HG03575 (cell line): ENCODE measurements around the gene TRMT44.
"Not testable (repeated sequence)": the region's sequence is repeated elsewhere in the genome, so short reads cannot be mapped to it uniquely, and the experiment has no call there.

ENCODE experiments used
- ATAC-seq: cut with Tn5 transposase; IDR thresholded peaks from one replicate; pipeline ENCODE4 v1.9.1; 2021; ENCODE audit not compliant: unreplicated experiment, insufficient number of reproducible peaks, low FRiP score; ENCODE audit errors: extremely low read depth

Gene TRMT44

GRCh38 chr4:8506006-8506372 is 65.4 kb downstream of the TRMT44 start:
- ATAC-seq = no peak

- ATAC-seq = no peak
Observed at GRCh38 chr4:8506373-8507195, 66.0 kb downstream of the TRMT44 start.

GRCh38 chr4:8507196-8507570 is 66.6 kb downstream of the TRMT44 start:
- no peak for ATAC-seq

DNA sequence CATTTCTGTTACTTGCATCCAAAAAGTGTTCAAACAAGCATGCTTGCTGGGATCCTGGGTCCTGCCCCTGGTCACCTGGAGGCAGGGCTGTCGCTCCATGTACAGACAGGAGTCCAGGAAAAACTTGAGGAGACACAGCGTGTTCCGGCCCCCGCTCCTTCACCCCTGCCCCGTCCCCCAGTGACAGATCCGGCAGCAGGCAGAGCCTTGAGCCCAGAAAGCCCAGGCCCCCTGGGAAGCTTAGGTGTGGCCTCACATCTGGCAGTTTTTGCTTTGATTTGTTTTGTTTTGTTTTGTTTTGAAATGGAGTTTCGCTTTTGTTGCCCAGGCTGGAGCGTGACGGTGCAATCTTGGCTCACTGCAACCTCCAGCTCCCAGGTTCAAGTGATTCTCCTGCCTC is 67.0 kb downstream of the TRMT44 start:
- no peak for ATAC-seq

GRCh38 chr4:8508266-8508665 is 67.7 kb downstream of the TRMT44 start:
- no peak for ATAC-seq

DNA sequence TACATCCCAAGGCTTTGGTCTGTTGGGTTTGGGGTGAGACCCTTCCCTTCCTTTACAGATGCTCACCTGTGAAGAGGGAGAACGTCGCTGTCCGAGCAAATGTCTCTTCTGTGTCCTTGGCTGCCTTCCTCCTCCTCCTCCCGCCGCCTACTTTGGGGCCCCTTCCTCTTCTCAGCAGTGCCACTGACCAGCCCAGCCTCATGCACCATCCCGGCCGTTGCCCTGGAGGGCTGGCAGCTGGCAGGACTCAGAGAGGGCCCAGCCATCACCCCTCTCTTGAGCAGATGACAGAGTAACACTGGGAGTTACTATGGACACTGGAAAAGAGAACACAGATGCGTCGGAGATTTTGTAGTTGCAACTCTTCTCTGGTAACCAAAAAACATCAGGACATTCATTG is 68.2 kb downstream of the TRMT44 start:
- ATAC-seq = no peak

DNA sequence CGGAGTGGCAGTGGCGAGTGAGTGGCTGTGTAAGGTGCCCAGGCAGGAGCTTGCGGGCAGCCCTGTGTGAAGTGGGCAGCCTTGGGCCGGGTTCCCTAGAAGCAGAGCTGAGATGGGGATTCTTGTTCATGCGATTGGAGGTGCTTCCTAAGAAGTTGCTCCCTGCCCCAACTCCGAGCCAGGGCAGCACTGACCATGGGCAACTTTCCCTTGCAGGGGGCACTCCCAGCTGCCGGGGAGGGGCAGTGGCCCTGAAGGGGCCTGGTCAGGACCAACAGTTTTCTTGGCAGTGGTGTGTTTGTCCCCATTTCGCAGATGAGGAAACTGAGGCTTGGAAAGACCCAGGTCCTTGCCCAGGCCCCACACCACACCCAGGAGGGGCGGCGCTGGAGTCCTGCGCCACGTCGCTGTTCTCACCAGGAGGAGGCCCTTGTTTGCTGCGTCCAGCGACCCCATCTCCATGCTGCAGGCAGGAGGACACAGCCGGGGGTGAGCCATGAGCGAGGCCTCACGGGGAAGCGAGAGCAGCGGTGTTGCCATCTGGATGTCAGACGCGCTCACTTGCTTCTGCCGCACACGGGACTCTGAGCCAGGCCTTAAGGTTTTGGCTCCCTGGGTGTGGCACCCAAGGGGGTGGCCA is 68.9 kb downstream of the TRMT44 start:
- ATAC-seq = no peak

DNA sequence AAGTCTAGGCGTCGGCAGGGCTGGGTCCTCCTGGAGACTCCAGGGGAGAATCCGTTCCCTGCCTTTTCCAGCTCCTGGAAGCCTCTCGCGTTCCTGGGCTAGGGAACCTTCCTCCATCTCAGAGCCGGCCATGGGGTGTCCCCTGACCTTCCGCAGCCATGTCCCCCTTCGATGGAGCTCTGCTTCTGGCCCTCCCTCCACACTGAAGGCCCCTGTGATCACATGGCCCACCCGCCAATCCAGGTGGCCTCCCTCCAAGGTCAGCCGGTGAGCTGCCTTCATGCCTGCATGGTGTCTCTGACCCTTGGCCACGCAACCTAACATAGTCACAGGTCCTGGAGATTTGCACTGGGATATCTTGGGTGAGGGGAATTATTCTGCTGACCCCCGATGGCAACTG is 69.6 kb downstream of the TRMT44 start:
- ATAC-seq = no peak

DNA sequence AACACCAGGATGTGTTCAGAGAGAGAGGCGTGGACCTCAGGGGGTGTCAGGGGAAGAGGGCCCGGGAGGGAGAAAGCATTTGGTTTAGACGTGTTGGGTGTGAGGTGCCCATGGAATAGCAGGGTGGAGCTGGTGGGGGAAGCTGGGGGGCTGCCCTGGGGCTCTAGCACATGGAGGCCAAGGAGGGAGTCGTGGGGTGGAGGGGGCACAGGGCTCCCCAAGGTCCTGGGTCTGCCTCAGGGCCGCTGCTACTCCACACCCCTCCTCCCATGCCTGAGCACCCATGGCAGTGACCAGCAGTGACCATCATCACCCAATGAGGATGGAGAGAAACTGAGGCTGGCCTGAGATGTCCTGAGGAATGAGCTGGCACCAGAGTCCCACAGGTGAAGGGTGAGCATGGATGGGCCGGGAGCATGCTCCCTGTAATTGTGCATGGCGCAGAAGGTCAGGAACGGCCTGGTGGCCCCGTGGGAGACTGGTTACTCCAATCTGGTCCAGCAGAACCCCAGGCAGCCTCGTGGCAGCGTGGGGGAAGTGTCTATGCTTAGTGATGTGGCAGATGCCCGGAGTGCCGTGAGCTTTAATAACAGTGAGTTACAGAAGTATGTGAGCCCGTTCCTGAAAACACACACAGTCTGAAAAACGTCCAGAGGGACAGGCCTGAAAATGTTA is 70.2 kb downstream of the TRMT44 start:
- ATAC-seq = no peak

- no peak for ATAC-seq
Observed at GRCh38 chr4:8512510-8512909, 71.9 kb downstream of the TRMT44 start.

DNA sequence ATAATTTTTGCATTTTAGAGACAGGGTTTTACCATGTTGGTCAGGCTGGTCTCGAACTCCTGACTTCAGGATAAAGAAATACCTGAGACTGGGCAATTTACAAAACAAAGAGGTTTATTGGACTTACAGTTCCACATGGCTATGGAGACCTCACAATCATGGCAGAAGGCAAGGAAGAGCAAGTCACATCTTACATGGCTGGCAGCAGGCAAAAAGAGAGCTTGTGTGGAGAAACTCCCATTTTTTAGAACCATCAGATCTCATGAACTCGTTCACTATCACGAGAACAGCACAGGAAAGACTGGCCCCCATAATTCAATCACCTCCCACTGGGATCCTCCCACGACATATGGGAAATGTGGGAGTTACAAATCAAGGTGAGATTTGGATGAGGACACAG is 72.5 kb downstream of the TRMT44 start:
- not testable (repeated sequence) for ATAC-seq

GRCh38 chr4:8513931-8514330 is 73.4 kb downstream of the TRMT44 start:
- no peak for ATAC-seq

DNA sequence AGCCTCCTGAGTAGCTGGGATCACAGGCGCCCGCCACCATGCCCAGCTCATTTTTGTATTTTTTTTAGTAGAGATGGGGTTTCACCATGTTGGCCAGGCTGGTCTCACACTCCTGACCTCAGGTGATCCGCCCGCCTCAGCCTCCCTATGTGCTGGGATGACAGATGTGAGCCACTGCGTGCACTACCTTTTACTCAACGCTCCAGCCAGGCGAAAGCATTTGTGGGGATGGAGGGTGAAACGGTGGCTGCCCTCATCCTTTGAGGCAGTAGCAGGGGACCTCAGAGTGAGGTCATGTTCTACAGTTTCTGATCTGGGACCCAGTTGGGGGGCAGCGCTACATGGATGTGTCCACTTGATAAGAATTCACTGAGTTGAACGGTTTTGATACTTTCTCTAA is 73.8 kb downstream of the TRMT44 start:
- no peak for ATAC-seq

- no peak for ATAC-seq
Observed at GRCh38 chr4:8515316-8516060, 74.9 kb downstream of the TRMT44 start.

DNA sequence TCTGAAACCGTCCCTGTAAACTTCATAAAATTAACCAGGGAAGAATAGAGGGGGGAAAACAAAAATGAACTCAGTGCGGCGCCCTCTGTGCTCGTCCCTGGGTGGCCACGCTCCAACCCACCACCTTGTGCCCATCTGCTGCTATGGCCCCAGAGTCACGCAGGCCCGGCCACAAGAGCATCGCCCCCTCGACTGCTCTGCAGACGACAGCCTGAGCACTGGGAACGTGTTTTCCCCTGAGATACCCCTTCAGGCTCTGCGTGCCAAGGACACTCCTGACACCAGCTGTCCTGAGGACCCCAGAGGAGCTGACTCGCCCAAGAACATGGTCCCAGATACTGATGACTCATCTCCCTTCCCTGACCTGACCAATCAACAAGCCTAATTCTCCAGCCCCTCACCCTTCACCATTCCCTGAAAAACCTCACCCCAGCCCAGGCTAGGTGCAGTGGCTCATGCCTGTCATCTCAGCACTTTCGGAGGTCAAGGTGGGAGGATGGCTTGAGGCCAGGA is 75.5 kb downstream of the TRMT44 start:
- ATAC-seq = no peak

- no peak for ATAC-seq
Observed at GRCh38 chr4:8516996-8517550, 76.5 kb downstream of the TRMT44 start.

DNA sequence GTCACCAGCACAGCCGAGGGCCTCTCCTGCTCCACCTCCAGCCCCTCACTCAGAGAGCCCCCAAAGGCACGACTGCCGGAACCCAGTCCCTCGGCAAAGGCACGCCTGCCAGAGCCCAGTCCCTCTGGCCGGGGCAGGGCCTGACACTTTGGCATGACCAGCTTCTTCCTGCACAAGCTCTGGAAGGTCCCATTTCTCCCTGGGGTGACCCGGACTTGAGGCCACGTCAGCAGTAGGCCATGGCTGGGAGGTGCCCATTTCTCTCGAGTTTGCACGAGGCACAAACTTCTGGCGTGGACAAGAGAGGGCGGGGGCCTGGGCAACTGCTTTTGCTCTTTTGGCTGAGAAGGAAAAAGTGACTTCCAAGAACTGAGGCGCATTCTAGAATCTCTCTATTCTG is 77.4 kb downstream of the TRMT44 start:
- ATAC-seq = no peak

DNA sequence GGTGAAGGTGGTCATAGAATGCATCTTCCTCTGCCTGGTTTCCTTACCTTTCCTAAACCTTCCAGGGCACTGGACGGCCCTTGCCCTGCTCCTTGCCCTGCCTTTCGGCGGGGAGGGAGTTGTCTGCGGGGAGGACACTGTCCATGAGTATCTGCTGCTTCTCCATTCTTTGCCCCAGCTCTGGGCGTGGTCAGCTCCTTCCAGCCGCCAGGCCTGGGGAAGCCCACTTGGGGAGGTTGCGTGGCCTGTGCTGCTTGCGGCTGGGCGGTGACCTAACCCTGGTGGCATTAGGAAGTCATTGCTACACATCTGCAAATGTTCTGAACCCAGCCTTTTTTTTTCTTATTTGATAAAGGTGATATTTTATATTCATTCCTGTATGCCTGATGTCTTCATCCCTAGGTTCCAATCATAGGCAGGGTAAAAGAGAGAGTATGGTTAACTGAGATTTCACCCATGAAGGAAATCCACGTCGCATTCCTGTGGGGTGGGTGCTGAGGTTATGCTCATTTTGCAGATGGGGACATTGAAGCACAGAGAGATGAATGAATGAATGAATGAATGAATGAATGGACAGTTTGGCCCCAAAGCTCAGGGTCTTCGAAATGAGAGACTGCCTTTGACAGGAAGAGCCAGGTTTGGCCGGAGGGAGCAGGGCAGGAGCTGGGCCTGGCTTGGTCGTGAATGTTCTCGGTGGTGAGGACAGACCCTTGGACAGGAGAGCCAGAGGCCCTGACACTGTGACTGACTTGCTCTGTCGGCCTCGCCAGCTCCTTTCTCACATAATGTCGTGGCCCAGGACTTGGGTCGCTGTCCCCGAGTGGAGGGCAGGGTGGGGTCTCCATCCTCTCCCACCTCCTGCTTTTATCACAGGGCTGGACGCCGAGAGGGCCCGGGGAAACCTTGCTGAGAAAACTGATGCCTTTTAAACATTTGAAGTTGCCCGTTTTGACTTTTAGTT is 81.9 kb downstream of the TRMT44 start:
- no peak for ATAC-seq
